ENCODE results near the gene C3orf80.
"Not testable (repeated sequence)": the region's sequence is repeated elsewhere in the genome, so short reads cannot be mapped to it uniquely, and the experiment has no call there.

Gene C3orf80

GRCh38 chr3:160210799-160211221, 14.4 kb upstream of the C3orf80 start:
- DNase-seq (ENCODE audit: extremely low read depth in 1 of 2, low read depth in 1 of 2) = no peak

- DNase-seq (ENCODE audit: extremely low read depth in 1 of 2, low read depth in 1 of 2) = no peak
Measured at GRCh38 chr3:160213191-160213590, 12.0 kb upstream of the C3orf80 start.

DNA sequence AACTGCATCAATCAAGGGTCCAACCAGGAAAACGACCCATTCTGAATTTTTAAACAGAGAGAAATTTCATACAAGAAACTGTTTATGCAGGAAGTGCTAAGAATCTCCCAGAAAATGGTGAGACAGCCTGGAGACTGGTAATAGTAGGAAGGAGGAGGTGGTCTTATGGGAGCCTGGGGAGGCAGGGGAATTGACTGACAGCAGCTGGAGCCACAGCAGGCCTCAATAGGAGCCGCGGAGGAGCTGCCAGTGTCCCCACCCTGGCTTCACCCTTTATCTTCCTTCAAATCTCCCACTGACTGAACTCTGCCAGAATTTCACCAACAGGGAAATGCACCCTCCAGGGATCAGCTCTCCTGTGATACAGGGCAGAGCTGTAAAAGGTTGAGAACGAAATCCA, 7.5 kb upstream of the C3orf80 start:
- DNase-seq (ENCODE audit: extremely low read depth in 1 of 2, low read depth in 1 of 2) = no peak

DNA sequence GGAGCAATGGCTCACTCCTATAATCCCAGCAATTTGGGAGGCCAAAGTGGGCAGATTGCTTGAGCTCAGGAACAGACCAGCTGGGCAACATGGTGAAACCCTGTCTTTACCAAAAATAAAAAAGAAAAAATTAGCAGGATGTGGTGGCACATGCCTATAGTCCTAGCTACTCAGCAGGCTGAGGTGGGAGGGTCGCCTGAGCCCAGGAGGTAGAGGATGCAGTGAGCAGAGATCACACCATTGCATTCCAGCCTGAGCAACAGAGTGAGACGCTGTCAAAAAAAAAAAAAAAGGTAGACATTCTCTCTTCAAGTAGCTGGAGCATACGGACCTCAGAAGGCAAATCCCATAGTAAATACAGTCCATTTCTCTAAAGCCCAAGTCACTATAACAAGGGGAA, 7.1 kb upstream of the C3orf80 start:
- no peak for DNase-seq (ENCODE audit: extremely low read depth in 1 of 2, low read depth in 1 of 2)

DNA sequence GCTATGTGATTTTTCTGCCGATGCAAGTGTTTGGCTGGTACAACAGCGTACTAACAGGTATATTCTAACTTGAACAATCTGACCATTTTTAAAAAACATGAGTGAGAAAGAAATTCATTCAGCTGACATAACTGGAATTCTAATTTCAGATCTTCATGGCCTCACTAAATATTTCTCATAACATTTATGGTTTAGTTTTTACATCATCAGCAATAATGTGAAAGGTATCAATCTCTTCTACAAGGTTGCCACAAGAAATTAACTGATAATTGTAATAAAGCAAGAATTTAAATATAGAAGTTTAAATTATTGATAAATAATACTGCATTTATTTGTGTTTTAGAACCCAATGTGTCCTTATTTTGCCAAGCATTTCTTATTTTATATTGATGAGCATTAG, 5.2 kb upstream of the C3orf80 start:
- no peak for DNase-seq (ENCODE audit: extremely low read depth in 1 of 2, low read depth in 1 of 2)

DNA sequence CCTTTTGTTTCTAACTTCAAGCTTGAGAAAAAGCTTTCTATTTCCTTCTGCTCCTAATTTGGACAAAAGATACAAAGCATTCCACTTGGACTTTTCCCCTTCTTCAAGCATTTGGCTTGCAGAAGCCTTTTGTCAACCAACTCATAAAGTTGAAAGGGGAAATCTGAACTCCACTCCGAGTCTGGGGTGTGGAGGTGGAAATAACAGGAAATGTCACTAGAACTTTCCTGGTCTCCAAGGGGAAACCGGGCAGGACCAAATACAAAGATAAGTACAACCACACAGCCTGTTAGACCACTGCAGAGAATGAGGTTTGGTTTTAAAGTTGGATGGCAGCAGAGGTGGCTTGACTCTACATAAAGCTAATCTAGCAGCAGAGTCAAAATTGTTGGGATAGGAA, 4.2 kb upstream of the C3orf80 start:
- no peak for DNase-seq (ENCODE audit: extremely low read depth in 1 of 2, low read depth in 1 of 2)

- no peak for DNase-seq (ENCODE audit: extremely low read depth in 1 of 2, low read depth in 1 of 2)
Measured at GRCh38 chr3:160224256-160224655, 966 bp upstream of the C3orf80 start.

DNA sequence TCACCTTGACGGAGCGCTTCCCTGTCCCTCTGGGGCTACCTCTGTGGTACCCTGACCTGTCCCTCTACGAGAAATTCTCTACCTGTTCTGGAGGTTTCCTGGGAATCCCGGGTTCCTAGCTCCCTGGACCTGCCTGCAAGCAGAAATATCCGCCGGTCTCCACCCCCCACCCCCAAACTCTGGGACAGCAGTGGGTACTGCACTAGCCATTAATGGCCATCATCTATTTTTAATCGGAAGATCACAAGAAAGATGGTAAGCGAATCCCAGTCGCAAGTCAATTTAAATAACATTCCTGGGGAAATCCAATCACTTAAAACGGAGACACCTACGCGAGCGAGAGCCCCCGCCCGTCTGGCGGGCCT, 429 bp upstream of the C3orf80 start:
- DNase-seq (ENCODE audit: extremely low read depth in 1 of 2, low read depth in 1 of 2) = no peak

DNA sequence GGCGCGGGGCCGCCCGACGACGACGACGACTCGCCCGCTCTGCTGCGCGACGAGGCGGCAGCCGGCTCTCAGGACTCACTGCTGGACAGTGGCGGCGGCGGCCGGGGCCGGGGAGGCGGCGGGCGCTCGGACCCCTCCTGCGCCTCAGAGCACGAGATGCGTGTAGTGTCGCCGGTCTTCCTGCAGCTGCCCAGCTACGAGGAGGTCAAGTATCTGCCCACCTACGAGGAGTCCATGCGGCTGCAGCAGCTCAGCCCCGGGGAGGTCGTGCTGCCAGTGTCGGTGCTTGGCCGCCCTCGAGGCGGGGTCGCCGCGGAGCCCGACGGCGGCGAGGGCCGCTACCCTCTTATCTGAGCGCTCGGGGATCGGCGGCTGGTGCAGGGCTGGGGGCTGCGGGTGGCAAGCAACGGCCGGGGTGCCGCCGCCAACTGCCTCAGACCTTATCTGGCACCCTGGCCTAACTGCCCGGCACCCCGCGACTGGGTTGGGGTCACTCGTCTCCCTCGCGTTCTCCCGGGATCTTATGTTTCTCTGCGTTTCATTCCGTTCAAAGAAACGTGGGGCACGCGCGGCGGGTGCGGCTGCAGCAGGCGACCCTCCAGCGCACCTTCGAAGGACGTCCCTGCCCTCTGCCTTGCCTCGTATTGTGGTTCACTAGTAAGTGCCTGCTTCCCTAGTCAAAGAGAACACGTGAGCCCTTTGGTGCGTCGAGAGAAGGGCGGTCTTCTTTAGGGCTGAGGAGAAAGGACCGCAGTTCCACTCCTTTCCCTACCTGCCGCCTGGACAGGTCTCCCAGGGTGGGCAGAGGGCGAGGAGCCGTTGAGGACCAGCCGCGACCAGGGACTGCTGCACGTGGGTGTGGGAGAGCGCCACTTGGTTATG, 1.0 kb downstream of the C3orf80 start:
- DNase-seq (ENCODE audit: extremely low read depth in 1 of 2, low read depth in 1 of 2) = no peak

DNA sequence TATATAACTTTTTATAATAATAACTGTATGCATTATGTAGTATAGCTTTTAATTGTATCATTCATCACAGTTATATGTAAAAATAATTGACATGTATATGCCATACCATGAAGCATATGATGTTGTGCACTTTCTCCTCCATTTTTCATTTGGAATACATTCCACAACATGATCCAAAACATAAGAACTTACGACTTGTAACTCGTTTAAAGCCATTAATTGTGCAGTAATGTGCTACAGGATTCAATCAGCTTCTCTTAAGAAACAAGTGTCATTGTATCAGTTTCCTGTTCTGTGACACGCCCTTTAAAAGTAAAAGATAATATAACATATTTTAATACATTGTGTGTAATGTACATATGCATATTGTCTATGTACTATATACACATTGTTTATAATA, 2.2 kb downstream of the C3orf80 start:
- DNase-seq (ENCODE audit: extremely low read depth in 1 of 2, low read depth in 1 of 2) = no peak

DNA sequence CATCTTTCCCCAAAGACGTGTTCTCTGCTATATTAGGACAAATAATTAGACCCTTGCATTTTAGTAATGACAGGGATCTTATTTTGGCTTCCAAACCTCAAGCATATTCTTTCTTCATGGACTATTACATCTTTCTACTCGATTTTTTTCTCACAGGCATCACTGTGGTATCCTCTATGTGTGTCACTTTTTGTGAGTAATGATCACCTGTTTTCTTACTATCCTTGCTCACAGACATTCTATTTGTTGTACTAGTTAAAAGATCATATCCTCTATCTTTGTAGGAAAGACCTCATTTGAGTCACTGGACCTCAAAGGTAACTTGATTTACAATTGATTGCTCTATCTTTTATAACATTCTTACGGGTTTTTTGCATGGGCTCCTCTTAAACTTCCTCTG, 6.8 kb downstream of the C3orf80 start:
- DNase-seq (ENCODE audit: extremely low read depth in 1 of 2, low read depth in 1 of 2) = no peak

GRCh38 chr3:160240719-160241118, 15.5 kb downstream of the C3orf80 start:
- DNase-seq (ENCODE audit: extremely low read depth in 1 of 2, low read depth in 1 of 2) = not testable (repeated sequence)

DNA sequence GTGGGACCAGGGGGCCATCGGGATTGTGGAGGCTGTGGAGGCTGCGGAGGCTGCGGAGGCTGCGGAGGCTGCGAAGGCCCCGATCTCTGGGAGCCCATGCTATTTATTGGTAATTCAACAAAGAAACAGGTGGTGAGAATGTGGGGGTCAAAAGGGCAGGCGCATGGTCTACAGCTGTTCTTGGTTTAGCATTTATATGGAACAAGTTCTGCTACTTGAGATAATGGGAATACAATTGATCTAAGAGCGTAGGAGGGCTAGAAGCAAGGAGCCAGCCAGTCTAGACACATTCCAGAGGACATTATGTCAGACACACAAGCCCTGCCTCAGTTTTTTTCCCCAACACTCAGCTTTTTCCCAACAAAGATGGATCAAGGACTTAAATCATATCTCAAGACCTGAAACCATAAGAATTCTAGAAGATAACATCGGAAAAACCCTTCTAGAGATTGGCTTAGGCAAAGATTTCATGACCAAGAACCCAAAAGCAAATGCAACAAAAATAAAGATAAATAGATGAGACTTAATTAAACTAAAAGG, 20.1 kb downstream of the C3orf80 start:
- DNase-seq (ENCODE audit: extremely low read depth in 1 of 2, low read depth in 1 of 2) = no peak

GRCh38 chr3:160247766-160248165, 22.5 kb downstream of the C3orf80 start:
- no peak for DNase-seq (ENCODE audit: extremely low read depth in 1 of 2, low read depth in 1 of 2)

- DNase-seq (ENCODE audit: extremely low read depth in 1 of 2, low read depth in 1 of 2) = no peak
Measured at GRCh38 chr3:160253298-160253697, 28.1 kb downstream of the C3orf80 start.

DNA sequence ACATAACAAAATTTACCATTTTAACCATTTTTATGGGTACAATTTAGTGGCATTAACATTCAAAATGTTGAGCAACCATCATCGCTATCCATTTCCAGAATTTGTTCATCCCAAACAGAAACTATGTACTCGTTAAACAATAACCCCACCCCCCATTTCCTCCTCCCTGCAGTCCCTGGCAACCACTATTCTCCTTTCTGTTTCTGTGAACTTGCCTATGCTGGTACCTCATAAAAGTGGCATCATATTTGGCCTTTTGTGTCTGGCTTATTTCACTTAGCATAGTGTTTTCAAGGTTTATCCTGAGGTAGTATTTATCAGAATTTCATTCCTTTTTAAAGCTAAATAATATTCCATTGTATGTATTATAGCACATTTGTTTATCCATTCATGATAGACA, 32.4 kb downstream of the C3orf80 start:
- DNase-seq (ENCODE audit: extremely low read depth in 1 of 2, low read depth in 1 of 2) = no peak

DNA sequence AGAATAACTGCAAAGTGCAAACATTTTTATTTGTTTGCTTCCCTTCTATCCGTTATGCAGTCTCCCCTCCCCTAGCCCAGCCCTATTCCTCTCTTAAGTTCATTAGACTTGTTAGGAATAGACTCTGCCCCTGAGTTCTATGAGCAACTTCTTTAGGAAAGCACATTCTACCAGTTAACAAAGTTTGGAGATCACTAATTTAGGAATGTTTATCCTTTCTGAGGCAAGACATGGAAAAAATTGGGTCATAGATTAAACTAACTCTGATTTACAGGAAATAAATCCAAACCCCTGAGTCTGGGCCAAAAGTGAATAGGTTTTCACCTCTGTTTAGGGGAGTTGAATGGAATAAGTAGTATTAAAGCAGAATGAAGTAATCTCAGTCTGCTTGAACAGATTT, 34.4 kb downstream of the C3orf80 start:
- DNase-seq (ENCODE audit: extremely low read depth in 1 of 2, low read depth in 1 of 2) = no peak

DNA sequence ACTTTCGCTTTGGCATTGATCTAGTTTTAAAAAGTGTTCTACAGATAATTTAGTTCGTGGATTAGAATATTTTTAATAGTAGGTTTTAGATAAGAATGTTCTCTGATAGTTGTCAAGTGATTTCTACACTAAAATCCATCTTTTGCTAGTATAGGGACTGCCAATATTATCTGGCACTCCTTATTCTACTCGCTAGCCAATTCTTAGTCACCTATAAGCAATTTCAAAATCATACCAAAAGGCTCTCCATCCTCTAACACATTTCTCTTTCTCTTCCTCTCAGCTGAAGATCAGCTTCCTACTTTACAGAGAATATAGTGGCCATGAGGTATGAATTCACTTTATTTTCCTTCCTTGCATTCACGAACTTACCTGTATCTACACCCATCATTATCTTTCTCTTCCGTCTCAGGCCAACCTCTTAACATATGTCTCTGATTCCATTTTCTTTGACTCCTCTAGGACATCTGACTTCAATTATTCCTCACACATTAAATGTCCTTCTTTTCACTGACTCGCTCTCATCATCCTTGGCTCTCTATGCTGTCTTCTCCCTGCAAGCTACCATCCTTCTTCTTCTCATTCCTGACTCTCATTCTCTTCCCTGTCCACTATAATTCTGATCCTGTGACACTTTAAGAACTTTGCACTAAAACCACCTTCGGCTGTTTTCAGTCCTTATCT, 35.5 kb downstream of the C3orf80 start:
- no peak for DNase-seq (ENCODE audit: extremely low read depth in 1 of 2, low read depth in 1 of 2)

DNA sequence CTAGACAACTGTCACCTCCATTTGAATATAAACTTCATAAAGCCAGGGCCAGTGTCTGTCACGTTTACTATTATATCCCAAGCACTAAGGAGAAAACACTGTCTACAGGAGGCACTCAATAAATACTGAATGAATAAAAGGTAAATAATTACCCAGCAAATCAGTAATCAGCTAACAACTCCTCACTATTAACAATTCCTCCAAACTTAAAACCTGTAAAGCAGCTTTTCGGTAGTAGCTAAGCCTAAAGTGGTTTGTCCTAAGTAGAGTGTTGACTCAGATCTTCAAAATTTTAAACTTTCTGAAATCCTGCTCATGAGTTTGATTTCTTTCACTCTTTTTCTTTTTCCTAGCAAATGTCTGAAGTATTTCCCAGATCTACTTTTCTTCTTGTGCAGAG, 39.9 kb downstream of the C3orf80 start:
- no peak for DNase-seq (ENCODE audit: extremely low read depth in 1 of 2, low read depth in 1 of 2)
